ENCODE data around the gene CCDC88B.

The CCDC88B gene

DNA sequence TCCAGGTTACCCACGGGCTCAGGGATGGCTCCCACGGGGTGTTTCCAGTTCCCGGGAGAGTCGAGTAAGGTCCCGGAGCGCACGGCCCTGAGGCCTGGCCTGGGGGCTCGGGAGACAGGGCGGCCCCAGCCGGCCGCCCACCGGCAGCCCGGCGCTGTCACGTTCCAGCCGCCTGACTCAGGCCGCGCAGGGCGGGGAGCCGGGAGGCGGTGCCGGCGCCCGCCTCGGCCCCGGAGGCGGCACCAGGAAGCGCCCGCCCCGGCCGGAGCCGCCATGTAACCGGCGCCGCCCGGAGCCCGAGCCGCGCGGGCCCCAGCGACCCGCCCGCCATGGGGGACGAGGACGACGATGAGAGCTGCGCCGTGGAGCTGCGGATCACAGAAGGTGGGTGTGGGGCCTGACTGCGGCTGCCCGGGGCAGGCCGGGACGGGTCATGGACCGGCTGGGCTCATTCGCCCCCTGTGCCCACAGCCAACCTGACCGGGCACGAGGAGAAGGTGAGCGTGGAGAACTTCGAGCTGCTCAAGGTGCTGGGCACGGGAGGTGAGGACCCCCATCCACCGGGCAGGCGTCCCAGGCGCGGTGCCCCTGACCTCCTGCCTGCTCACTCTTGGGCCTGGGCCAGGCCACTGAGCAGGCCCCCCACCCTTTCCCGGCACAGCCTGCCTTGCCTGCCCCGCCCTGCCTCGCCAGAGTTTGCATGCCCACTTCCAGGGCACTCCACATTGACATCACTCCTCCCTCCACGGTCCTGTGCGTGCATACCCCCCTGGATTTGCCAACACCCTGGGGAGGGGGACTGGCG, 19.1 kb downstream of the CCDC88B start, which contains the start of gene RPS6KA4:
TSS of gene RPS6KA4 (plus strand) at position 256 of the 805 bp plus-strand sequence. CDS start at position 330, 74 bp downstream.
- peak in 1 of 3 donors; percentile 54 for DNase-seq (ENCODE audit: low read depth in 2 of 3, low spot score in 1 of 3)

DNA sequence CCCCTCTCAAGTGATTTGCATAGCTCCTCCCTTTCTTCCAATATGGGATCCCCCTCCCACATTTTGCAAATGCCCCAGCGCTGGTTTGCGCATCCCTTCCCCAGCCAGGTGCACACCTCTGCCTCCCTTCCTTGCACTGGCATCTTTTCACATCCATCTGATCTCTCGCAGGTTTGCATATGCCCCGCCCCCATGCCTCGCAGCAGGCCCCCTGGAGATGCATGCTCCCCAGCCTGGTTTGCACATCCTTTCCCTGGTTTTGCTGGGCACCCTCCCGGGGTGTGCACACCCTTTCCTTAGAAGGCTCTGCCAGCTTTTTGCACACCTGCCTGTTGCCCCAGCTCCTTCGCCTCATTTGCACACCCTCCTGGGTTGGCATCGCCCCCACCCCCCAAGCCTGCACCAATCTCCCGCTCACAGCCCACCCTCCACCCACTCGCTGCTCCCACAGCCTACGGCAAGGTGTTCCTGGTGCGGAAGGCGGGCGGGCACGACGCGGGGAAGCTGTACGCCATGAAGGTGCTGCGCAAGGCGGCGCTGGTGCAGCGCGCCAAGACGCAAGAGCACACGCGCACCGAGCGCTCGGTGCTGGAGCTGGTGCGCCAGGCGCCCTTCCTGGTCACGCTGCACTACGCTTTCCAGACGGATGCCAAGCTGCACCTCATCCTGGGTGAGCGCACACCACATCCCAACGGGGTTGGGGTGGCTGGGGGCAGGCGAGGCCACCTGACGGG, 19.9 kb downstream of the CCDC88B start:
- peak in 1 of 3 donors; percentile 14 for DNase-seq (ENCODE audit: low read depth in 2 of 3, low spot score in 1 of 3)

DNA sequence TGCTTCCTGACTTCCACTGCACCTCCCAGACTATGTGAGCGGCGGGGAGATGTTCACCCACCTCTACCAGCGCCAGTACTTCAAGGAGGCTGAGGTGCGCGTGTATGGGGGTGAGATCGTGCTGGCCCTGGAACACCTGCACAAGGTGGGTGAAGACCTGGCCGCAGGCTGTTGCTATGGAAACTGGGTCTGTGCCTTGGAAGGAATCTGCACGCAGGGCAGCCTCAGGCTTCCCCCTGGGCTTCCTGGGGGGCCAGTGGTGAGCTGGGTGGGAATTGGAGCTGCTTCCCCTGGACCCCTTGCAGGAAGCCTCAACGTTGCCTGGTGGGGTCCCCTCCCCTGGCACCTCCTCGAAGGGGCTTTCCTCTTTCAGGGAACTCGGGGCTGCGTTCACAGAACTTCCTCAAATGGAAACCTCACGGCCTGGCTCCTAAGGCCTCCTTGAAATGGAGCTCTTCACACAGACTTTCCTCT, 20.5 kb downstream of the CCDC88B start:
- no peak for DNase-seq (ENCODE audit: low read depth in 2 of 3, low spot score in 1 of 3)

DNA sequence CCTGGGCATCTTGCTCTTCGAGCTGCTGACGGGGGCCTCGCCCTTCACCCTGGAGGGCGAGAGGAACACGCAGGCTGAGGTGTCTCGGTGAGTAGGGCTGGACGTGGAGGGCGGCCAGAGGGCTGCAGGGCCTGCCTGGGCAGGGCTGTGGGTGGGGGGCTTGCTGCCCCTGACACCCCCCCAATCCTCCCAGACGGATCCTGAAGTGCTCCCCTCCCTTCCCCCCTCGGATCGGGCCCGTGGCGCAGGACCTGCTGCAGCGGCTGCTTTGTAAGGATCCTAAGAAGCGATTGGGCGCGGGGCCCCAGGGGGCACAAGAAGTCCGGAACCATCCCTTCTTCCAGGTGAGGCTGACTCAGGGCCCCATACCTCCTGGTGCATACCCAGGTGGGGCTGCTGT, 21.7 kb downstream of the CCDC88B start:
- no peak for DNase-seq (ENCODE audit: low read depth in 2 of 3, low spot score in 1 of 3)

- DNase-seq (ENCODE audit: low read depth in 2 of 3, low spot score in 1 of 3), result no peak
Observed at GRCh38 chr11:64362339-64362738, 22.3 kb downstream of the CCDC88B start.

DNA sequence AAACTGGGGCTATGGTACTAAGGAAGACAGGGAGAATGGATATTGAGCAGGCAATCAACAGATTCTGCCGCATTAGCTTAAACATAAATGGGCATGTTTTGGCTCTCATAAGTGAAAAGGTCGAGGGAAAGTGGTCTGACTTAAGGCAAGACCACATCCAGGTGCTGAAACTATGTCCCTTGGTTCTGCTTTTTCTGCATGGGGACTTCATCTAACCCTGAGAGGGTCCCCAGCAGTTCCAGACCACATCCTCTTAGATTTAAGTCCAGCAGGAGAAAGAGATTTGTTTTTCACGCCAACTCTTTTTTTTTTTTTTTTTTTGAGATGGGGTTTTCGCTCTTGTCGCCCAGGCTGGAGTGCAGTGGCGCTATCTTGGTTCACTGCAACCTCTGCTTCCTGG, 24.4 kb downstream of the CCDC88B start:
- DNase-seq (ENCODE audit: low read depth in 2 of 3, low spot score in 1 of 3), result no peak

DNA sequence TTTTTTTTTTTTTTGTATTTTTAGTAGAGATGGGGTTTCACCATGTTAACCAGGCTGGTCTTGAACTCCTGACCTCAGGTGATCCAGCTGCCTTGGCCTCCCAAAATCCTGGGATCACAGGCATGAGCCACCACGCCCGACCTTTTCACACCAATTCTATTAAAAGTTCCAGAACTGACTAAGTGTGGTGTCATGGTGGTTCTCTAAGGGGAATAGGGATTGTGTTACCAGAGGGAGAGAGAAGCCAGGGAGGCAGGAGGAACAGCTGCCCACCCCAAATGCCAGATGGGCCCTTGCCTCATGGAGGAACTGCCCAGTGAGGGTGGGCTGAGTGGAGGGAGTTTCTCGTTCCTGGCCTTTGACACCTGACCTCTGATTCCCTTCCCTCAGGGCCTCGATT, 24.9 kb downstream of the CCDC88B start:
- no peak for DNase-seq (ENCODE audit: low read depth in 2 of 3, low spot score in 1 of 3)

- no peak for DNase-seq (ENCODE audit: low read depth in 2 of 3, low spot score in 1 of 3)
Observed at GRCh38 chr11:64366751-64367150, 26.7 kb downstream of the CCDC88B start.

DNA sequence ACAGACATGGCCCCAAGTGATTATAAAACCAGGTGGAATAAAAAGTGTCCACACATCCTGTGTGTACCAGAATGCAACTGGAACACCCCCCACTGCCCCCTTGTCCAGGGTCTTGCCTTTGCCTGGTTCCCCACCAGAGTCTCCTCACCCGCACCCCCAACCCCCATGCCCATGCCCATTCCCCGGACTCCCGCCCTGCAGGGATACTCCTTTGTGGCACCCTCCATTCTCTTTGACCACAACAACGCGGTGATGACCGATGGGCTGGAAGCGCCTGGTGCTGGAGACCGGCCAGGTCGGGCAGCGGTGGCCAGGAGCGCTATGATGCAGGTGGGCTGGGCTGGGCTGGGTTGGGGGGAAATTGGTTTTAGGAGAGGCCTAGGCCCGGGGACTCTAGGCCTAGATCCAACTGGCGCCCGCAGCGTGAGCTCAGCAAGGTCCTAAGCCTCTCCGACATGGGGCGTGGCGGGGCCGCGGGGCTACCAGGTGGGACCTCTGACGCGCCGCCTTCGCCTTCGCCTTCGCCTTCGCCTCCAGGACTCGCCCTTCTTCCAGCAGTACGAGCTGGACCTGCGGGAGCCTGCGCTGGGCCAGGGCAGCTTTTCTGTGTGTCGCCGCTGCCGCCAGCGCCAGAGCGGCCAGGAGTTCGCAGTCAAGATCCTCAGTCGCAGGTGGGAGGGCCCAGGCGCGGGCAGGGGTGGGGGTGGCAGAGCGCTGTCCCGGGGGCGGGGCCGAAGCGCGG, 28.1 kb downstream of the CCDC88B start:
- DNase-seq (ENCODE audit: low read depth in 2 of 3, low spot score in 1 of 3), result no peak

DNA sequence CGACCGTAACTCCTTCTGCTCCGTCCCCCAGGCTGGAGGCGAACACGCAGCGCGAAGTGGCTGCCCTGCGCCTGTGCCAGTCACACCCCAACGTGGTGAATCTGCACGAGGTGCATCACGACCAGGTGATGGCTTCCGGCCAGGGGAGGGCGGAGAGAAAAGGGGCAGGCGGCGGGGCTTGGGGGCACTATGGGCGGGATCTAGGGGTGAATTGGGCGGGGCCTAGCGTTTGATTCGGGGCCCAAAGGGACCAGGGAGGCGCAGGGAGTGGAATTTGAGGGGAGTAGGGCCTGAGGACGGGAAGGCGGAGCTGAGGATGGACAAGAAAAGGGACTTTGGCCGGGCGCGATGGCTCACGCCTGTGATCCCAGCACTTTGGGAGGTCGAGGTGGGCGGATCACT, 28.7 kb downstream of the CCDC88B start:
- no peak for DNase-seq (ENCODE audit: low read depth in 2 of 3, low spot score in 1 of 3)

DNA sequence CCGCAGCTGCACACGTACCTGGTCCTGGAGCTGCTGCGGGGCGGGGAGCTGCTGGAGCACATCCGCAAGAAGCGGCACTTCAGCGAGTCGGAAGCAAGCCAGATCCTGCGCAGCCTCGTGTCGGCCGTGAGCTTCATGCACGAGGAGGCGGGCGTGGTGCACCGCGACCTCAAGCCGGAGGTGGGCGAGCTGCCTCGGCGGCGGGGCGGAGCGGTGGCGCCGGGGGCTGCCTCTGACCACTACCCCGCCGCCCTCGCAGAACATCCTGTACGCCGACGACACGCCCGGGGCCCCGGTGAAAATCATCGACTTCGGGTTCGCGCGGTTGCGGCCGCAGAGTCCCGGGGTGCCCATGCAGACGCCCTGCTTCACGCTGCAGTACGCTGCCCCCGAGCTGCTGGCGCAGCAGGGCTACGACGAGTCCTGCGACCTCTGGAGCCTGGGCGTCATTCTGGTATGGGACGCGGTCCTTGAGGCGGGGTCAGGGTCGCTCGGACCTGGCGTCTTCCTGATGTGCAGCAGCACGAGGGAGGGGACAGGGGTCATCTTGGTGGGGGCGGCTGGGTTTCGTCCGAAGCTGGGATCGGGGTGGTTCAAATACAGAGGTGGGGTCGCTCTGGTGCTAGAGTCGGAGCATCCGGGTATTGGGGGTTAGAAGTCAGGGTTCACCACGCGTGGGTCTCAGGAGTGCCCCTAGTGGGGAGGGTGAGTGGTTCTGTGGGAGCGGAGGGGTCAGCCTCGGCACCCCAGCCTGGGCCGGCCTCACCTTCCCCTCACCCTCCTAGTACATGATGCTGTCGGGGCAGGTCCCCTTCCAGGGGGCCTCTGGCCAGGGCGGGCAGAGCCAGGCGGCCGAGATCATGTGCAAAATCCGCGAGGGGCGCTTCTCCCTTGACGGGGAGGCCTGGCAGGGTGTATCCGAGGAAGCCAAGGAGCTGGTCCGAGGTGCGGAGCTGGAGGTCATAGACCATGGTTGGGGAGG, 29.7 kb downstream of the CCDC88B start:
- no peak for DNase-seq (ENCODE audit: low read depth in 2 of 3, low spot score in 1 of 3)

DNA sequence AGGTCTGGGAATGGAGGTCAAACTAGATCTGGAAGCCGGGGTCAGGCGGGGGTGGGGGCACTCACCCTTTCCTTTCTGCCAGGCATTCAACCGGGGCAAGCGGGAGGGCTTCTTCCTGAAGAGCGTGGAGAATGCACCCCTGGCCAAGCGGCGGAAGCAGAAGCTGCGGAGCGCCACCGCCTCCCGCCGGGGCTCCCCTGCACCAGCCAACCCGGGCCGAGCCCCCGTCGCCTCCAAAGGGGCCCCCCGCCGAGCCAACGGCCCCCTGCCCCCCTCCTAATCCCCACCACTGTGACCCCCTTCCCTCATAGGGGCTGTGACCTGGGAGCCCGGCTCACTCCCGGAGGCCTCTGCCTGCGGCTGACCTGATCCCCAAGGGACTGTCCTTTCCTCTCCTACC, 31.2 kb downstream of the CCDC88B start:
- no peak for DNase-seq (ENCODE audit: low read depth in 2 of 3, low spot score in 1 of 3)

DNA sequence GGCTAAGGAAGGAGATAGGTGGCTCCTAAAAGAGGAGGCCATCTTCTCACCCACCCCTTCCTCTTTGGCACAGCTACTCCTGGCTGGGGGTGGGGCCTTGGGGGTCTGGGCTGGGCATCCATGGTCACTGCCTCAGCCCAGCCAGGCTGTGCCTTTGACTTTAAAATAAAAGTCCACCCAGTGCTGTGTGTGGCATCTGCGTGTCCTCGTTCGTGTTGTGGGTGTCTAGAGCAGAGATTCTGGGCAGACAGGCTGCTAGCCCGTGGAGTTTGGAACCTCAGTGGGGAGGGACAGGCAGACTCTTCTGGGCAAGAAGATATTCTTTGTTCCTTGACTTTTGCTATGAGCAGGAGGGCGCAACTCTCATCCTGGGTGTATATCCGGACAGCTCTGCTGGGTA, 32.0 kb downstream of the CCDC88B start:
- DNase-seq (ENCODE audit: low read depth in 2 of 3, low spot score in 1 of 3), result no peak

- DNase-seq (ENCODE audit: low read depth in 2 of 3, low spot score in 1 of 3), result no peak
Observed at GRCh38 chr11:64372802-64373597, 33.0 kb downstream of the CCDC88B start.

GRCh38 chr11:64373598-64373974, 33.6 kb downstream of the CCDC88B start:
- DNase-seq (ENCODE audit: low read depth in 2 of 3, low spot score in 1 of 3), result no peak

GRCh38 chr11:64376071-64376470, 36.1 kb downstream of the CCDC88B start:
- DNase-seq (ENCODE audit: low read depth in 2 of 3, low spot score in 1 of 3), result no peak

- DNase-seq (ENCODE audit: low read depth in 2 of 3, low spot score in 1 of 3), result no peak
Observed at GRCh38 chr11:64378335-64378880, 38.4 kb downstream of the CCDC88B start.

DNA sequence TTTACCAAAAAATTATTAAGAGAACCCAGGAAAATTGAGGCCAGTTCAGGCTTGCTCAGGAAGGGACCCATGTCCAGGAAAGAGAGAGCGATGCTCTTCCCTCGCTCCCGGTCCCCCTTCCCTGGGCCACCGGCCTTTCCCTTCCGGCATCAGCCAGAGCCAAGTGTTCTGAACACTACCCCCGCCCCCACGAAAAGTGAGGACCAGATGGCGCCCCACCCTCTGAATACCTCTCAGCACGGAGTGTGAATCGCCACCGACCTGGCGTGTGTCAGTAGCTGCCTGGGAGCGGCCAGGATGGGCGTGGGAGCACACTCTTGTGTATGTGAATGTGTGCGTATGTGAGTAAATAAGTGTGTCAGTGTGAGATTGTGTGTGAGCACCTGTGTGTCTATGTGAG, 39.2 kb downstream of the CCDC88B start:
- DNase-seq (ENCODE audit: low read depth in 2 of 3, low spot score in 1 of 3), result no peak

Data from stimulated activated CD4-positive, alpha-beta T cell treated with anti-CD3 and anti-CD28 coated beads, Interleukin-12 subunit alpha, Interleukin-12 subunit beta, amount 100 ng/mL, for 48 hours (primary cell).